Stimulated activated CD4-positive, alpha-beta T cell treated with anti-CD3 and anti-CD28 coated beads, Interleukin-4, amount 100 ng/mL, for 4 hours (primary cell): ENCODE data around the gene MUC15.
"Not testable (repeated sequence)": the region's sequence is repeated elsewhere in the genome, so short reads cannot be mapped to it uniquely, and the experiment has no call there.

Experiments
- DNase-seq, 2 experiments: peaks; one replicate each; pipeline ENCODE4 v3.0.0-alpha.2; 2020

MUC15 gene, protein sequence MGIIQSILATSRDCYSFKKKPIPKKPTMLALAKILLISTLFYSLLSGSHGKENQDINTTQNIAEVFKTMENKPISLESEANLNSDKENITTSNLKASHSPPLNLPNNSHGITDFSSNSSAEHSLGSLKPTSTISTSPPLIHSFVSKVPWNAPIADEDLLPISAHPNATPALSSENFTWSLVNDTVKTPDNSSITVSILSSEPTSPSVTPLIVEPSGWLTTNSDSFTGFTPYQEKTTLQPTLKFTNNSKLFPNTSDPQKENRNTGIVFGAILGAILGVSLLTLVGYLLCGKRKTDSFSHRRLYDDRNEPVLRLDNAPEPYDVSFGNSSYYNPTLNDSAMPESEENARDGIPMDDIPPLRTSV

GRCh38 chr11:26571861-26572654, at the start of gene MUC15:
Gene MUC15, minus strand, starts transcription at chr11:26572263. Its CDS starts 5,169 bp downstream, at chr11:26567094.
- no peak for DNase-seq

DNA sequence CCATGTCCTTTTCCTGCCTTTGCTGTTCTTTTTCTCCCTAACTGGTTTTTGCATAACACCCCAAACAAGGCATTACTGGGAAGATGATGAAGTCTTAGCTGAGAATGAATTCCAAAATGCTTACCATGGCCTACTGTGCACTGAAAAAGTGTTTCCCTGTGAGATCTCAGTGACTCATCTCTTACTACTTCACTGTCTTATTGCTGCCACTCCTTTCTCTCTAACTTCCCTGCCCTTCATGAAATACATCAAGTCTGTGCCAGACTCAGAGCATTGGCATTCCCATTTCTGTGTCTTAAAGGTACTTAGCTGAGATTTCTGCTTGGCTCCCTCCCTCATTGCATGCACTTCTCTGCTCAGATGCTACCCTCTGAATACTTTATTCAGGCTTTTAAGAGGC, 49.1 kb upstream of the MUC15 start:
- no peak for DNase-seq

DNA sequence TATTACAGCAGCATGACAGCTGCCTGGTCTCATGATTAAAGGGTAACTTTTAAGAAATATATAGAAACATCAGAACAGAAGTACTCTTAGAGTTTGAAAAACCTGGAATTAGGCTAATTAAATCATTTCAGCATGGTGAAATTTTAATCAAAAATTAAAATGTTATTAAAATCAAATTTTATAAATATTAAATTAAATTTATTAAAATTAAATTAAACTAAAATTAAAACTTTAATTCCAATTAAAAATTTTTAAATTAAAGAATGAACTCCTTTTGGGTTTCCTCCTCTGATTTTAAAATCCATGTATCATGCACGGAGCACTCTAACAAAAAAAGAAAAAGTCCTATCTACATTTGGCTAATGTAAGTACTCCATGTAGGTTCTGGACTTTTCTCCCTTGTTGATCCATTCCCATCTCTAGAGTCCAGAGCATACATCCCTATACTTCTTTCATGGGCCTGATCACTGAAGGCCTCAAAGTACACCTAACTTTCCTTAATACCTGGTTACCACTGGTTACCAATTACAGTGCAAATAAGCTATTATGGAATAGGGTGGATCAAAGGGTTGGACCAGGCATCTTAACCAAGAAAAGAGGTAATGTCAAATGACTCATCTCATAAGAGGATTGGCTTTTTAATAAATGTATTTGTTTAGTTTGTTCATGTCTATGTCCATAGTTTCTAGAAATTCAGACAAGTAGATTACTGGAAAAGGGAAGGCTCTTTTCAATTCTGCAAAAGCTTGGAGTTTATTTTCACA, 48.4 kb upstream of the MUC15 start:
- no peak for DNase-seq

DNA sequence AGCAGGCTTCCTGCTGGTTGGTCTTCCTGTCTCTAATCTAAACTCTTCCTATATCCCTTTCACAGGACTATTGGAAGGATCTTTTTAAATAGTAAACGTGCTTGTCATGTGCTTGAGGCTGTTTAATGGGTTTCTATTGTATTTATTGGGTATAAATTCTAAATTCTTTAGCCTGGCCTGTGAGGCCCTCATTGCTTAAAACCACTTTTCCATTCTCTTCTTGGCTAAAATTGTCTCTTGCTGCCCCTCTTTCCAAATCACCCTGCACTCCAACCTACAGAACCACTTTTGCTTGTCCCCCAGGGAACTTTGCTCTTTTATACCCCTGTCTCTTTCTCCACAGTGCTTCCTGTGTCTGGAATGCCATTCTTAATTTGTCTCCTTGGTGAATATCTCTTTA, 46.4 kb upstream of the MUC15 start:
- DNase-seq = no peak

- DNase-seq = no peak
Measured at GRCh38 chr11:26613759-26614158, 41.7 kb upstream of the MUC15 start.

- DNase-seq = no peak
Measured at GRCh38 chr11:26608507-26609146, 36.6 kb upstream of the MUC15 start.

DNA sequence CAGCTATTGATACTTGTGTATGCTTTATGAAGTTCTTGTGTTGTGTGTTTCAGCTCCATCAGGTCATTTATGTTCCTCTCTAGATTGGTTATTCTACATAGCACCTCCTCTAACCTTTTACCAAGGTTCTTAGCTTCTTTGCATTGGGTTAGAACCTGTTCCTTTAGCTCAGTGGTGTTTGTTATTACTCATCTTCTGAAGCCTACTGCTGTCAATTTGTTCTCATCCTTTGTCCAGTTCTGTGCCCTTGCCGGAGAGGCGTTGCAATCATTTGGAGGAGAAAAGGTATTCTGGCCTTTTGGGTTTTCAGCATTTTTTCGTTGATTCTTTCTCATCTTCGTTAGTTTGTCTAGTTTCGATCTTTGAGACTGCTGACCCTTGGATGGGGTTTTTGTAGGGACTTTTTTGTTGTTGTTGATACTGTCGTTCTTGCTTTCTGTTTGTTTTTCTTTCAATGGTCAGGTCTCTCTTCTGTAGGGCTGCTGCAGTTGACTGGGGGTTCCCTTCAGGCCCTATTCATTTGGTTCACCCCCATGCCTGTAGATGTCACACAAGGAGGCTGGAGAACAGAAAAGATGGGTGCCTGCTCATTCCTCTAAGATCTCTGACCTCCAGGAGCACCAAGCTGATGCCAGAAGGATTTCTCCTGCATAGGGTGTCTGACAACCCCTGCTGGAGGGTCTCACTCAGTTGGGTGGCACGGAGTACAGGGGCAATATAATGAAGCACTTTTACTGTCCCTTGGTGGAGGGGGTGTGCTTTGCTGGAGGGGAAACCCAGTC, 35.9 kb upstream of the MUC15 start:
- DNase-seq = no peak

GRCh38 chr11:26599876-26600434, 27.9 kb upstream of the MUC15 start:
- DNase-seq = no peak

GRCh38 chr11:26599425-26599824, 27.4 kb upstream of the MUC15 start:
- no peak for DNase-seq

- no peak for DNase-seq
Measured at GRCh38 chr11:26597899-26598298, 25.8 kb upstream of the MUC15 start.

- DNase-seq = not testable (repeated sequence)
Measured at GRCh38 chr11:26597049-26597689, 25.1 kb upstream of the MUC15 start.

- DNase-seq = not testable (repeated sequence)
Measured at GRCh38 chr11:26595207-26595865, 23.3 kb upstream of the MUC15 start.

DNA sequence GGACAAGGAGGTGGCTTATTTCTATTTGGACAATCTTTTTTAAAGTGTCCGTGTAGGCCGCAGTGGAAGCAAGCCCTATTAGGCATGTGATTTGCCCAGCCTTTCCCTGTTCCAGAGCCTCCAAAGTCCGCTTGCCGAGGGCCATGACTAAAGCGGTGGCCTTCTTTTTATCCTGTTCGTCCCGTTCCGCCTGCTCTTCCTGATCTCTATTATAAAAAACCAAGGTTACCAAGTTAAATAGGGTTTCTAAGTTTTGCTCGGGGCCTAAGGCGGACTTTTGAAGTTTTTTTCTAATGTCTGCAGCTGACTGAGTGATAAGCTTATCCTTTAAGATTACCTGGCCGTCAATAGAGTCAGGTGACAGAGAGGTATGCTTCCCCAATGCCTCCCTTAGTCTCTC, 21.6 kb upstream of the MUC15 start:
- no peak for DNase-seq

DNA sequence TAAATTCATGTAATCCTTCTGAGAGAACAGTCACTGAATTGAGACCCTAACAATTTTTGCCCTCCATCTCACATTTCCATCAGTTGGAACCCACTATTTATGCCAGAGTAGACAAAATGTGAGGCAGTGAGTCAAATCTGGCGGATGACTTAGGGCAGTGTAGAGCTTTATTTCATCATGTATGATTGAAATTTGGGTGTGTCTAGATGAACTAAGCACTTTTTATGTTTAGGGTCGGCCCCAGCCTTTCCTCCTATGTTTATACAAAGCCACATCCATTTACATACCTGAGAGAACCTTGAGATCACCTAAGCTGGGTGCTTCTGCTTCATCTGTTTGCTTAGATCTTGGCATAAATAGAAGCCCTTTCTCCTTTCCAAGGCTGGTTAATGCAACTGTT, 15.0 kb upstream of the MUC15 start:
- no peak for DNase-seq

GRCh38 chr11:26584818-26585217, 12.8 kb upstream of the MUC15 start:
- no peak for DNase-seq

DNA sequence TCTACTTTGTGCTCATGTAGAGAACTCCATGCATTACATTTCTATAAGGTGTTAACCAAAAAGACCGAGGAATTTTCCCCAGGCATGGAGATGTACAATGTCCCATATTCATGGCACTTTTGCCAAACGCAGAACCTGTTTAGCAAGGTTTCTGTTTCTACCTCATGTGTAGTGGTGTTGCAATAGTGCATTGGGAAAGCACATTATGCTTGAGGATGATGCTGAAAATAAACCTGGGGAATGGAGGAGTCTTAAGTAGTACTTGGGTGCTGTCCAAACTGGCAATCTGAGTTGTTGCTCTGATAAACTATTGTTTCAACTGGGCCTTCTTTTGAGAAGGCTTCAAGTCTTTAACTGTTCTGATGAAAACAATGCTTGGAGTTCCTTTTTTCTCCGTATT, 11.5 kb upstream of the MUC15 start:
- DNase-seq = no peak

DNA sequence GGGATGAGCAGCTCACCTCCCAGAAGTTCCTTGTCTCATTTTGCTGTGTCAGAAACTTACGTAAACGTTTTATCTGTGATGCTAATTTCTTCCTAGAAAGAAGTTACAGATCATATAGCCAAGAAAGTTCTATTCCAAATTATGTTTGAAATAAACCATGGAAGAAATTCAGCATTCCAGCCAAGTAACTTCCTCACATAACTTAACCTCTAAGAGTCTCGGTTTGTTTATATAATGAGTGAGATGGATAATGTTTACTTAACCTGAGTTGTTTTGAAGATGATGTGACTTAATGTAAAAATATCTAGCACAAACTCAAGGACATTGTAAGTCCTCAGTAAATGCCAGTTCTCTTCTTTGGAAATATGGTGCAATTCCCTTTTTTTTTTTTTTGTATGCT, 8.9 kb upstream of the MUC15 start:
- no peak for DNase-seq

- no peak for DNase-seq
Measured at GRCh38 chr11:26579683-26580082, 7.6 kb upstream of the MUC15 start.

GRCh38 chr11:26578998-26579661, 7.1 kb upstream of the MUC15 start:
- DNase-seq = no peak

DNA sequence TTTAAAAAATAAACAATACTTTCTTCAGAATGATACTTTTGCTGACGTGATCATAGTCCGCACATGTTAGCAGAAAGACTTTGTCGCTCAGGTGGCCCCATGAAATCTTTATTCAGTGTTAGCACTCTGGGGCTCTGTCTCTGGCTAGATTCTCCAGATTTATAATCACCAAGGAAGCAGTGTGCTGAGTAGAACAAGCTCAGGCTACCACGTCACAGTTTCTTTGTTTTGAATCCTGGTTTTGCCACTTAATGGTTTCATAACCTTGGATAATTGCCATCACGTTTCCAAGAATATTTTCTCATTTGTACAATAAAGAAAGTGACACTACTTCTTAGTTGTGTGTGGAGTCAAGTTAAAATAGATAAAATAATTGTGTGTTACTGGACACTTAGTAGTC, 3.9 kb upstream of the MUC15 start:
- no peak for DNase-seq
